Stimulated activated CD4-positive, alpha-beta T cell treated with anti-CD3 and anti-CD28 coated beads, TNF-alpha, amount 100 ng/mL, for 1 hour (primary cell): ENCODE measurements around the gene FLVCR2.

Experiments used
- DNase-seq, 3 donors: peaks; one replicate each; pipeline ENCODE4 v3.0.0-alpha.2; 2020; ENCODE audit warnings: low read depth in 3 of 3, low spot score in 1 of 3

The FLVCR2 gene

GRCh38 chr14:75578102-75578785 lies at the start of gene FLVCR2:
Gene FLVCR2, plus strand, starts transcription at chr14:75578620. Its CDS starts 353 bp downstream, at chr14:75578973.
- peak in 2 of 3 donors; percentile 12 to 48 for DNase-seq

GRCh38 chr14:75531256-75531655 lies 47.2 kb upstream of the FLVCR2 start:
- DNase-seq = no peak

GRCh38 chr14:75531660-75532317 lies 46.6 kb upstream of the FLVCR2 start:
- no peak for DNase-seq

GRCh38 chr14:75533791-75534555 lies 44.4 kb upstream of the FLVCR2 start:
- no peak for DNase-seq

- DNase-seq = no peak
Observed at GRCh38 chr14:75535164-75535898, 43.1 kb upstream of the FLVCR2 start.

- DNase-seq = no peak
Observed at GRCh38 chr14:75537071-75537470, 41.3 kb upstream of the FLVCR2 start.

- DNase-seq = no peak
Observed at GRCh38 chr14:75539162-75539560, 39.3 kb upstream of the FLVCR2 start.

GRCh38 chr14:75539561-75540478 lies 38.6 kb upstream of the FLVCR2 start:
- peak in 1 of 3 donors; percentile 40 for DNase-seq

- DNase-seq = no peak
Observed at GRCh38 chr14:75540479-75540851, 38.0 kb upstream of the FLVCR2 start.

- DNase-seq = peak; percentile 51 to 69 (median 65)
Observed at GRCh38 chr14:75542588-75543091, 35.8 kb upstream of the FLVCR2 start.

- DNase-seq = no peak
Observed at GRCh38 chr14:75543253-75543652, 35.2 kb upstream of the FLVCR2 start.

GRCh38 chr14:75543786-75544185 lies 34.6 kb upstream of the FLVCR2 start:
- no peak for DNase-seq

GRCh38 chr14:75545907-75546306 lies 32.5 kb upstream of the FLVCR2 start:
- no peak for DNase-seq

GRCh38 chr14:75547552-75548250 lies 30.7 kb upstream of the FLVCR2 start:
- DNase-seq = no peak

GRCh38 chr14:75548544-75548943 lies 29.9 kb upstream of the FLVCR2 start:
- DNase-seq = no peak

GRCh38 chr14:75549169-75549568 lies 29.3 kb upstream of the FLVCR2 start:
- no peak for DNase-seq

- no peak for DNase-seq
Observed at GRCh38 chr14:75551021-75551420, 27.4 kb upstream of the FLVCR2 start.

- DNase-seq = no peak
Observed at GRCh38 chr14:75553157-75553556, 25.3 kb upstream of the FLVCR2 start.

- no peak for DNase-seq
Observed at GRCh38 chr14:75553761-75554364, 24.6 kb upstream of the FLVCR2 start.
